NCI-H187 (cell line): ENCODE measurements around the gene PXMP2.
"Not testable (repeated sequence)": the region's sequence is repeated elsewhere in the genome, so short reads cannot be mapped to it uniquely, and the experiment has no call there.

Experiments used
- DNase-seq, 2 experiments: peaks; one replicate each; lab custom pipeline; 2025; lab: John Stamatoyannopoulos, UW

The PXMP2 gene

DNA sequence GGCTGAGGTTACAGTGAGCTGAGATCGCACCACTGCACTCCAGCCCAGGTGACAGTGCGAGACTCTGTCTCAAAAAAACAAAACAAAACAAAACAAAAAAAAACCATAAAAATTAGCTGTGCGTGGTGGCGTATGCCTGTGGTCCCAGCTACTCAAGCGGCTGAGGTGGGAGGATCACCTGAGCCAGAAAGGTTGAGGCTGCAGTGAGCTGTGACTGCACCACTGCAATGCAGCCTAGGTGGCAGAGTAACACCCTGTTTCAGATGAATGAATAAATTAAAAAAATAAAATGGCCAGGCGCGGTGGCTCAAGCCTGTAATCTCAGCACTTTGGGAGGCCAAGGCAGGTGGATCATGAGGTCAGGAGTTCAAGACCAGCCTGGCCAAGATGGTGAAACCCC lies 66.3 kb downstream of the PXMP2 start:
- not testable (repeated sequence) for DNase-seq

DNA sequence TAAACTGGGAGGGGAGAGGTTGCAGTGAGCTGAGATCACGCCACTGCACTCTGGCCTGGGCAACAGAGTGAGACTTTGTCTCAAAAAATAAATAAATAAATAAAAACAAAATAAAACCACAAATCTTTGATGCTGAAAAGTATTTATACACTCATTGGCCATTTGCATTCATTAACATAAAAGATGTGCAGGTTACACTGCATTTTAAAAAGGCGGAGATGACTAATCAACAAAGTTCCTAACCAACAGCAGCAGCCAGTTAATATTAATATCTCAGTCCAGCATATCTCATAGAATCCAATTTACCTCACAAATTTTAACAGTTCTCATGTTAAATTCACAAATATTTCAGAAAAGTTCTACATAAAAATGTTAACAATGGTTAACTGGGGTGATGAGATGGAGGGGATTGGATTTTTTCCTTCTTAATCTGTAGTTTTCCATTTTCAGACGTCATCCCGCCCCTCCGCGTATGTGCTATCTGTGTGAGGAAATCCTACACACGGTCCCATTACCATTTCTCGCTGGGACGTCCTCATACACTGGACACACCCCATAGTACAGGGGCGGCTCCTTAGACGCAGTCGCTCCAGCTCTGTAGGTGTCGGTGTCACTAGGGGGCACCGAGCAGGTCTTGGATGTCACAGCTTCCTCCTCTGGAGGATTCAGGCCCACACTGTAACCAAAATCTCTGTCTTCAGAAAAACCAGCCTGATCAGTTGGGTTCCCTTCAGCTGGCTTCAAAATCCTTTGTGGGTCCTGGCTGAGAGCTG lies 67.0 kb downstream of the PXMP2 start:
- no peak for DNase-seq
